OCI-LY7 (cell line): ENCODE results near the gene LRRC8D.

Experiments
- CTCF ChIP-seq: fragments of 200-600 bp; sonication (generic); conservative IDR thresholded peaks from 2 replicates; pipeline ENCODE4 v1.5.1; 2014; ENCODE audit warnings: mild to moderate bottlenecking, antibody characterized with exemption, low read length, moderate library complexity, mixed read lengths
- EZH2phosphoT487 ChIP-seq: fragments of 200-600 bp; sonication (generic); IDR thresholded peaks from 2 replicates; pipeline ENCODE4 v1.6.1; 2018; ENCODE audit warnings: low read depth, borderline replicate concordance, mild to moderate bottlenecking, mixed run types, antibody characterized with exemption, low read length, moderate library complexity, mixed read lengths

- TF ChIP-seq CTCF (no peak), EZH2phosphoT487 (no peak)
Observed at GRCh38 chr1:89790592-89790991, 30.2 kb upstream of the LRRC8D start.
